Neuronal stem cell (in vitro differentiated cells): ENCODE measurements around the gene NTRK3.

ENCODE experiments used
- DNase-seq: peaks from one replicate; pipeline ENCODE4 v3.0.0-alpha.2; 2013; ENCODE audit warnings: low spot score
- H2AFZ ChIP-seq: one replicate; pipeline ENCODE4 v1.6.1; 2013; ENCODE audit warnings: mild to moderate bottlenecking, low read length, inconsistent platforms
- H2AK5ac ChIP-seq: 2 replicates; pipeline ENCODE4 v1.6.1; 2013; ENCODE audit warnings: low read depth, mild to moderate bottlenecking, inconsistent platforms, low read length, moderate library complexity, mixed read lengths
- H2BK120ac ChIP-seq: 2 replicates; pipeline ENCODE4 v1.6.1; 2013; ENCODE audit warnings: low read depth, mild to moderate bottlenecking, inconsistent platforms, low read length, moderate library complexity, mixed read lengths
- H2BK12ac ChIP-seq: one replicate; pipeline ENCODE4 v1.6.1; 2013; ENCODE audit warnings: low read length, inconsistent platforms
- H2BK15ac ChIP-seq: 2 replicates; pipeline ENCODE4 v1.6.1; 2013; ENCODE audit warnings: mild to moderate bottlenecking, low read length, inconsistent platforms, mixed read lengths
- H2BK5ac ChIP-seq: one replicate; pipeline ENCODE4 v1.6.1; 2013; ENCODE audit warnings: inconsistent platforms, mild to moderate bottlenecking, low read length, moderate library complexity
- H3K14ac ChIP-seq: one replicate; pipeline ENCODE4 v1.6.1; 2013; ENCODE audit warnings: low read length, inconsistent platforms
- H3K18ac ChIP-seq: 2 replicates; pipeline ENCODE4 v1.6.1; 2013; ENCODE audit warnings: low read length, inconsistent platforms
- H3K23ac ChIP-seq: 2 replicates; pipeline ENCODE4 v1.6.1; 2013; ENCODE audit warnings: low read depth, mild to moderate bottlenecking, mixed read lengths, low read length, inconsistent platforms; ENCODE audit not compliant: poor library complexity
- H3K27ac ChIP-seq: replicated peaks from 3 replicates; pipeline ENCODE4 v1.5.1; 2013; ENCODE audit warnings: low read length, inconsistent platforms
- H3K27me3 ChIP-seq, 3 experiments: 2 replicates each; pipeline ENCODE4 v1.6.1; 2013; ENCODE audit warnings: low read length in 3 of 3, mild to moderate bottlenecking in 2 of 3, inconsistent platforms in 1 of 3, low read depth in 1 of 3, mixed read lengths in 1 of 3, moderate library complexity in 1 of 3; ENCODE audit not compliant: control insufficient read depth in 3 of 3, insufficient read depth in 3 of 3
- H3K36me3 ChIP-seq, 2 donors: replicated peaks in 1 of 2; 2 replicates each; pipeline ENCODE4 v1.6.1; 2013; ENCODE audit warnings: low read length in 2 of 2; ENCODE audit not compliant: control insufficient read depth in 2 of 2, insufficient read depth in 2 of 2
- H3K4ac ChIP-seq: 2 replicates; pipeline ENCODE4 v1.6.1; 2013; ENCODE audit warnings: inconsistent platforms, mild to moderate bottlenecking, low read length, moderate library complexity
- H3K4me1 ChIP-seq, 2 donors: 1 replicate in 1 of 2; 2 replicates in 1 of 2; pipeline ENCODE4 v1.6.1; 2013; ENCODE audit warnings: low read length in 2 of 2, low read depth in 1 of 2; ENCODE audit not compliant: control insufficient read depth in 2 of 2, insufficient read depth in 1 of 2
- H3K4me2 ChIP-seq: one replicate; pipeline ENCODE4 v1.6.1; 2013; ENCODE audit warnings: mild to moderate bottlenecking, low read length, inconsistent platforms; ENCODE audit not compliant: insufficient read depth, poor library complexity, severe bottlenecking
- H3K4me3 ChIP-seq, 2 donors: 2 replicates each; pipeline ENCODE4 v1.5.1; 2013; ENCODE audit warnings: low read length in 2 of 2, mild to moderate bottlenecking in 2 of 2, inconsistent platforms in 1 of 2, moderate library complexity in 1 of 2
- H3K79me1 ChIP-seq: one replicate; pipeline ENCODE4 v1.6.1; 2013; ENCODE audit warnings: low read depth, mild to moderate bottlenecking, inconsistent platforms, low read length, moderate library complexity
- H3K9ac ChIP-seq: one replicate; pipeline ENCODE4 v1.6.1; 2013; ENCODE audit warnings: mild to moderate bottlenecking, low read depth, low read length, inconsistent platforms; ENCODE audit not compliant: poor library complexity
- H3K9me3 ChIP-seq, 2 donors: replicated peaks in 1 of 2; 2 replicates each; pipeline versions ENCODE3 to v1.6.1; 2013; ENCODE audit warnings: low read length in 2 of 2, mild to moderate bottlenecking in 2 of 2, inconsistent platforms in 1 of 2, low read depth in 1 of 2, mixed read lengths in 1 of 2, moderate library complexity in 1 of 2; ENCODE audit not compliant: control insufficient read depth in 2 of 2, insufficient read depth in 1 of 2
- H4K8ac ChIP-seq: one replicate; pipeline ENCODE4 v1.6.1; 2013; ENCODE audit warnings: low read depth, mild to moderate bottlenecking, inconsistent platforms, low read length, moderate library complexity
- H4K91ac ChIP-seq: one replicate; pipeline ENCODE4 v1.6.1; 2013; ENCODE audit warnings: low read length, low read depth, mild to moderate bottlenecking, inconsistent platforms; ENCODE audit not compliant: poor library complexity
- WGBS, 2 donors: extraction: QIAGEN DNeasy Blood & Tissue Kit; methylation state at CpG; one replicate each; pipeline ENCODE4 v1.1.7; 2013; ENCODE audit warnings: missing lambda C conversion rate in 2 of 2, mixed read lengths in 1 of 2; ENCODE audit not compliant: insufficient read length in 2 of 2, insufficient replicate concordance in 1 of 2; ENCODE audit errors: extremely low coverage in 2 of 2; 5-methylcytosine and 5-hydroxymethylcytosine counted together

The NTRK3 gene

DNA sequence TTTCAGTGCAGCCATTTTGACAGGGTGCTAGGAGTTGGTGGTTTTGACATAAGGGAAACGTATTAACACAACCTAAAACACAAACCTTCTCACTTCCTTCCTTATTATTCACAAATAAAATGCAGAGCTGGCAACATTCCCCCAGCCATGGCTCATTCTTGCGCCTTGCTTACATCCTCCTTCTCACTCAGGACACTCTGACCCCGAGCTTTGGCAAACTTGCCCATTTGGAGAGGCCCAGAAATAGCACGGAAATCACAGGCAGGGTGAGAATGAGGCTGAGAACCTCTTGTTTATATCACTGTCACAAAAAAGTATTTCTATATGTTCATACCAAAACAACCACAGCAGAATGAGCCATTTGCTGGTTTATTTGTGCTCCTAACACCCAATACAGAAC is 244.3 kb downstream of the NTRK3 start:
- Histone ChIP-seq H4K91ac (no peak overlapping the region), H2BK120ac (no peak overlapping the region), H3K27ac (no peak overlapping the region), H4K8ac (no peak overlapping the region), H3K9ac (no peak overlapping the region), H2BK12ac (no peak overlapping the region), H3K27me3 (no peaks in the 10 kb centered on the region), H3K23ac (no peak overlapping the region), H3K4me2 (no peak overlapping the region), H3K4ac (no peak overlapping the region), H2AK5ac (no peak overlapping the region), H3K4me1 (peaks cover 0 to 9% of the 10 kb centered on the region in 2 donors), H2BK15ac (no peak overlapping the region), H3K79me1 (no peaks in the 10 kb centered on the region), H3K18ac (no peak overlapping the region), H3K36me3 (no peaks in the 10 kb centered on the region), H3K4me3 (no peak overlapping the region), H2AFZ (no peak overlapping the region), H3K9me3 (no peaks in the 10 kb centered on the region), H3K14ac (no peak overlapping the region), H2BK5ac (no peak overlapping the region)
- DNase-seq = no peak
- WGBS, 2 donors = no CpG with 5 or more reads among the region's 4 CpGs

DNA sequence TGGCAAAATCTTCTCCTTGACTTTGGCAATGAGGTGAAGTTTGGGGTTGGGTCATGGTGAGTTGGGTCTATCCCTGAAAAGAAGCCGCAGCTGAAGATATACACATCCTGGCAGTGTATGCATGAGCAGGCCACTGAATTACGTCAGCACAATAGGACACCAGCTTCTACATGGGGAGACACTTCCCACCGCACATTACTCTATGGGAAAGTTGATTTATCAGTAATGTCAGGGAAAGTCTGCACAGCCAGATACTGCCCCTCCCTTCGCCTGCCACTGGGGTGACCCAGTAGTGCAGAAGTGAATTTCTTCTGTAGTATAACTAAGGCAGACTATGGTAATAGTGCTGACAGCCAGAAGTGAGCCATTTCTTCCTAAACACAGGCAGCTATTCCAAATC is 245.0 kb downstream of the NTRK3 start:
- no peak overlapping the region for H2BK120ac ChIP-seq
- no peak overlapping the region for H3K14ac ChIP-seq
- no peaks in the 10 kb centered on the region for H3K27me3 ChIP-seq
- H3K18ac ChIP-seq = no peak overlapping the region
- no peak for DNase-seq
- H3K9ac ChIP-seq = no peak overlapping the region
- H3K27ac ChIP-seq = no peak overlapping the region
- no peak overlapping the region for H4K91ac ChIP-seq
- H3K79me1 ChIP-seq = no peaks in the 10 kb centered on the region
- no peak overlapping the region for H3K4me2 ChIP-seq
- H3K23ac ChIP-seq = no peak overlapping the region
- H3K36me3 ChIP-seq = no peaks in the 10 kb centered on the region
- H3K4me3 ChIP-seq = no peak overlapping the region
- WGBS, 2 donors = no CpG with 5 or more reads among the region's 4 CpGs
- no peaks in the 10 kb centered on the region for H3K9me3 ChIP-seq
- no peak overlapping the region for H2AFZ ChIP-seq
- H3K4ac ChIP-seq = no peak overlapping the region
- H2BK15ac ChIP-seq = no peak overlapping the region
- H2BK12ac ChIP-seq = no peak overlapping the region
- no peak overlapping the region for H4K8ac ChIP-seq
- no peak overlapping the region for H2BK5ac ChIP-seq
- no peak overlapping the region for H2AK5ac ChIP-seq
- peaks cover 0 to 9% of the 10 kb centered on the region in 2 donors for H3K4me1 ChIP-seq

DNA sequence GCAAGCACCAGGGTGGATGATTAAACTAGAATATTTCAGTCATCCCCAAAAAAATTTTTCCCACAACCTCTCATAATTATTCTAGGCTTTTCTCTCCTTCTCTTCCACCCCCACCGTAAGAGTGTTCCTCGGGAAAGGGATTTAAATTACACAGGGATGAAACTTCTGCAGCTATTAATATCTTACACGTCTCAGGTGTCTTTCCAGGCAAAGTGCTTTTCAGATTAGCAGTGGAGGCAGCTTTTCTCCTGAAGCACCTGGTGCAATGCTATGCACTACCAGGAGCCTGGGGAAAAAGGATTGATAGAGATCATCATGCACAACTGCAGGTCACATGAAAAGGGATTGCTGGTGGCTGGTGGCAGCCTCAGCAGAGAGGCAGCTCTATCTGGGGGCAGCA is 250.4 kb downstream of the NTRK3 start:
- Histone ChIP-seq H3K4me1 (no peaks in the 10 kb centered on the region), H2BK15ac (no peak overlapping the region), H3K27me3 (no peaks in the 10 kb centered on the region), H3K4ac (no peak overlapping the region), H3K18ac (no peak overlapping the region), H3K4me3 (no peak overlapping the region), H2BK5ac (no peak overlapping the region), H3K23ac (no peak overlapping the region), H3K4me2 (no peak overlapping the region), H2BK120ac (no peak overlapping the region), H4K8ac (no peak overlapping the region), H3K9ac (no peak overlapping the region), H3K9me3 (no peaks in the 10 kb centered on the region), H2BK12ac (no peak overlapping the region), H2AK5ac (no peak overlapping the region), H3K36me3 (no peaks in the 10 kb centered on the region), H3K27ac (no peak overlapping the region), H2AFZ (no peak overlapping the region), H3K79me1 (no peaks in the 10 kb centered on the region), H4K91ac (no peak overlapping the region), H3K14ac (no peak overlapping the region)
- DNase-seq = no peak
- no CpG with 5 or more reads among the region's 3 CpGs for WGBS, 2 donors

DNA sequence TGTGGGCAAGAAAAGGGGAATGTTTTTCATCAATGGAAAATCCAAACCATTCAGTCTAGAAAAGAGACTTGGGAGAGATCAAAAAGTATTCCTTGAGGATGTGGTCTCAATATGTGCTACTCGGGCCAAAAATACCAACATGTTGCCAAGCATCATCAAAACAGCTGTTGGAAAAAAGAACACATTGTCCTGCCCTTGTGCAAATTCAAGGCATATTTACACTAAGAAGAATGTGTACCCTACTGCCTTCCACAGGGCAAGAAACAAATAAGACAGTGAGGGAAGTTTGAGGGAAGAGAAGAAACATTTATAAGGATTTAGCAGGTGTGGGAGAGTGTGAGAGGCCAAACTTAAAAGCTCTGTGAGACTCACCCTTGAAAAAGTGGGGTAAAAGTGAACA is 252.1 kb downstream of the NTRK3 start:
- Histone ChIP-seq H3K4me3 (no peak overlapping the region), H3K4ac (no peak overlapping the region), H3K36me3 (no peaks in the 10 kb centered on the region), H3K23ac (no peak overlapping the region), H2BK12ac (no peak overlapping the region), H2BK5ac (no peak overlapping the region), H3K27me3 (no peaks in the 10 kb centered on the region), H4K91ac (no peak overlapping the region), H3K4me2 (no peak overlapping the region), H3K9me3 (no peaks in the 10 kb centered on the region), H3K18ac (no peak overlapping the region), H3K14ac (no peak overlapping the region), H2BK15ac (no peak overlapping the region), H3K27ac (no peak overlapping the region), H4K8ac (no peak overlapping the region), H2AFZ (no peak overlapping the region), H3K79me1 (no peaks in the 10 kb centered on the region), H3K9ac (no peak overlapping the region), H2AK5ac (no peak overlapping the region), H2BK120ac (no peak overlapping the region), H3K4me1 (no peaks in the 10 kb centered on the region)
- no peak for DNase-seq
- no CpG with 5 or more reads among the region's 1 CpG for WGBS, 2 donors
